ENCODE data around the gene FGL2. TPM values are rescaled to one million over a fixed set of nuclear protein-coding genes. Genes with fewer than 3 reads are reported as not detected.
"Not testable (repeated sequence)": the region's sequence is repeated elsewhere in the genome, so short reads cannot be mapped to it uniquely, and the experiment has no call there.

The FGL2 gene
- total and polyA plus RNA-seq, 5 donors from 2014 or later: 6.2 to 14.2 (median 10.3) TPM

DNA sequence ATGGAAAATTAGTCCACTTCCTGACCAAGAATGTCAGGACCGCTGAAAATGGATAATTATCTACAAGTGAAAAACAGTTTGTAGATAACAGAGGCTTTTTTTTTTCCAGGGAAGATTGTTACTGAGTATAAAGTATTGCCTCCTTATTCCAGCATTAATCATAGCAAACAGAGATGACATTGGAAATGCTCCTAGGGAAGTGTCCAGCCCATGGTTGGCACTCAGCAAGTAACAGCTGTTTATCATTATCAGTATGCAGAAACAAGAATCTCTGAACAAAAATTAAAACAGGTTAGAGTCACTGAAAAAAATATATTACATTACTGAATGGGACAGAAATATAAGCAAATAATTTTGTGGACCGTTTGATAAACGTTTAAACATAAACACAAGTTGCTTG is 14.6 kb downstream of the FGL2 start:
- H3K4me1 ChIP-seq (ENCODE audit: control insufficient read depth, insufficient read depth, low read length, poor library complexity, severe bottlenecking): no peaks in the 10 kb centered on the region
- no peaks in the 10 kb centered on the region for H3K27me3 ChIP-seq (ENCODE audit: control insufficient read depth, insufficient read depth, low read length)
- H3K4me3 ChIP-seq (ENCODE audit: low read depth, low read length): no peak overlapping the region
- Mint-ChIP-seq H3K36me3 (peaks cover 7% of the 10 kb centered on the region), H3K27ac (no peak overlapping the region), H3K4me3 (no peak overlapping the region), H3K27me3 (no peaks in the 10 kb centered on the region), H3K9me3 (peaks cover 0 to 8% (median 1%) of the 10 kb centered on the region in 7 donors), H3K4me1 (peaks cover 0 to 6% (median 0%) of the 10 kb centered on the region in 4 donors)
- ATAC-seq (ENCODE audit: low read depth in 2 of 2): no peak
- no peak overlapping the region for H3K27ac ChIP-seq (ENCODE audit: insufficient read depth, low read length, poor library complexity, severe bottlenecking)
- DNase-seq: no peak
- no peaks in the 10 kb centered on the region for H3K9me3 ChIP-seq (ENCODE audit: control insufficient read depth in 2 of 2, low read length in 2 of 2)
- H3K36me3 ChIP-seq (ENCODE audit: control insufficient read depth, insufficient read depth, low read length): no peaks in the 10 kb centered on the region

DNA sequence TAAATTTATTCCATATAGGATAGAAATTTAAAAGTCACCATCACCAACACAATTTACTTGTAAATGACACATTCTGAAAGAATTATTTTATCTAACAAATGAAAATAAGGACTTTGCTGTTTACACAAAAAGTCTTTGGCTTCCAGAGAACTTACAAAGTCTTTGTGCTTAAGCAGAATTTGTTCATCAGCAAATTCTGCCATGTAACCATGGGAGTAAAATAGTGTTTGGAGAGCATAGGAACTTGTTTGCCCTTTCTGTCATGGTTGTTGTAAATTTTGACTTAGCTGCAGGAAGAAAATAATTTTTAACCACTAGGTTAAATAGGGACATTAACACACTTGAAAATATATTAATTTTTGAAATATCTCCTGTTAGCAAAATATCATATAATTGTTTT is 15.2 kb downstream of the FGL2 start:
- no peak for ATAC-seq (ENCODE audit: low read depth in 2 of 2)

DNA sequence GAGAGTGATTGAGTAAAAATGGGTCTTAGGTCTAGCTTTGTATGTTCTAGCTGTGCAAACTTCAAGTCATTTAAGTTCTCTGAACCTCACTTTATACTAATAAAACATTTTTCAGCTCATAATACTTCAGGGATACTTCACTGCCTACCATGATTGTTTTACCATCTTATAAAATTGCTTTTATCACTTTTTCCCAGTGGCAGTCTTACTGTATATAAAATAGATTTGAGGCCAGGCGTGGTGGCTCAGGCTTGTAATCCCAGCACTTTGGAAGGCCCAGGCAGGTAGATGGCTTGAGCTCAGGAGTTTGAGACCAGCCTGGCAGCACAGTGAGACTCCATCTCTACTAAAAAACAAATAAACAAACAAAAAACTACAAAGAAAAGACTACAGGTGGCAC is 17.4 kb downstream of the FGL2 start:
- no peaks in the 10 kb centered on the region for H3K27me3 ChIP-seq (ENCODE audit: control insufficient read depth, insufficient read depth, low read length)
- Mint-ChIP-seq H3K27ac (no peak overlapping the region), H3K4me1 (no peaks in the 10 kb centered on the region), H3K27me3 (no peaks in the 10 kb centered on the region), H3K9me3 (peaks cover 0 to 8% (median 1%) of the 10 kb centered on the region in 7 donors), H3K4me3 (no peak overlapping the region), H3K36me3 (peaks cover 7% of the 10 kb centered on the region)
- DNase-seq (no peak), ATAC-seq (ENCODE audit: low read depth in 2 of 2) (no peak)
- H3K9me3 ChIP-seq (ENCODE audit: control insufficient read depth in 2 of 2, low read length in 2 of 2): no peaks in the 10 kb centered on the region
- H3K36me3 ChIP-seq (ENCODE audit: control insufficient read depth, insufficient read depth, low read length): no peaks in the 10 kb centered on the region
- no peaks in the 10 kb centered on the region for H3K4me1 ChIP-seq (ENCODE audit: control insufficient read depth, insufficient read depth, low read length, poor library complexity, severe bottlenecking)
- no peak overlapping the region for H3K27ac ChIP-seq (ENCODE audit: insufficient read depth, low read length, poor library complexity, severe bottlenecking)
- no peak overlapping the region for H3K4me3 ChIP-seq (ENCODE audit: low read depth, low read length)

More for the DNA sequence above, 15.2 kb downstream of the FGL2 start:
- no peaks in the 10 kb centered on the region for H3K27me3 Mint-ChIP-seq
- no peak for DNase-seq
- Histone ChIP-seq H3K4me1 (ENCODE audit: control insufficient read depth, insufficient read depth, low read length, poor library complexity, severe bottlenecking) (no peaks in the 10 kb centered on the region), H3K9me3 (ENCODE audit: control insufficient read depth in 2 of 2, low read length in 2 of 2) (no peaks in the 10 kb centered on the region), H3K27ac (ENCODE audit: insufficient read depth, low read length, poor library complexity, severe bottlenecking) (no peak overlapping the region), H3K36me3 (ENCODE audit: control insufficient read depth, insufficient read depth, low read length) (no peaks in the 10 kb centered on the region), H3K27me3 (ENCODE audit: control insufficient read depth, insufficient read depth, low read length) (no peaks in the 10 kb centered on the region), H3K4me3 (ENCODE audit: low read depth, low read length) (no peak overlapping the region)
- no peak overlapping the region for H3K27ac Mint-ChIP-seq
- H3K4me3 Mint-ChIP-seq: no peak overlapping the region
- peaks cover 7% of the 10 kb centered on the region for H3K36me3 Mint-ChIP-seq
- peaks cover 0 to 8% (median 1%) of the 10 kb centered on the region in 7 donors for H3K9me3 Mint-ChIP-seq
- H3K4me1 Mint-ChIP-seq: peaks cover 0 to 3% (median 0%) of the 10 kb centered on the region in 4 donors

DNA sequence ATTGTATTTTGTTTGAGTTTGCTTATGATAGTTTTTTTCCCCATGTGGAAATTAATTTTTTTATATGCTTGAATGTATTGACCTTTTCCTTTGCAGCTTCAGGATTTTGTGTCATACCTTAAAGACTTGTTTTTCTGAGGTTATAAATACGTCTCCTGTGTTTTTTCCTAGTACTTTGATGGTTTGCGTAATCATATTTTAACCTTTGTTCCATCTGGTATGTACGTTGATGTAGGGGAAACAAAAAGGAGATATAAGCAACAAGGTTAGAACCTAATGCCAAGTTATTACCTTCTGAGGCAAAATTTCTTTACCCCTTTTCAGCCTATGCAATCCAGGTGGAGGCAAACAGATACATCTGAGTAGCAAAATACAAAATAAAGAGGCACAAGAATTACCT is 17.9 kb downstream of the FGL2 start:
- no peak for ATAC-seq (ENCODE audit: low read depth in 2 of 2)
- Histone ChIP-seq H3K4me1 (ENCODE audit: control insufficient read depth, insufficient read depth, low read length, poor library complexity, severe bottlenecking) (no peaks in the 10 kb centered on the region), H3K27ac (ENCODE audit: insufficient read depth, low read length, poor library complexity, severe bottlenecking) (no peak overlapping the region), H3K27me3 (ENCODE audit: control insufficient read depth, insufficient read depth, low read length) (no peaks in the 10 kb centered on the region), H3K9me3 (ENCODE audit: control insufficient read depth in 2 of 2, low read length in 2 of 2) (no peaks in the 10 kb centered on the region), H3K4me3 (ENCODE audit: low read depth, low read length) (no peak overlapping the region), H3K36me3 (ENCODE audit: control insufficient read depth, insufficient read depth, low read length) (no peaks in the 10 kb centered on the region)
- no peak overlapping the region for H3K4me3 Mint-ChIP-seq
- H3K27ac Mint-ChIP-seq: no peak overlapping the region
- DNase-seq: no peak
- H3K36me3 Mint-ChIP-seq: peaks cover 7% of the 10 kb centered on the region
- no peaks in the 10 kb centered on the region for H3K27me3 Mint-ChIP-seq
- no peaks in the 10 kb centered on the region for H3K4me1 Mint-ChIP-seq
- peaks cover 0 to 8% (median 1%) of the 10 kb centered on the region in 7 donors for H3K9me3 Mint-ChIP-seq

DNA sequence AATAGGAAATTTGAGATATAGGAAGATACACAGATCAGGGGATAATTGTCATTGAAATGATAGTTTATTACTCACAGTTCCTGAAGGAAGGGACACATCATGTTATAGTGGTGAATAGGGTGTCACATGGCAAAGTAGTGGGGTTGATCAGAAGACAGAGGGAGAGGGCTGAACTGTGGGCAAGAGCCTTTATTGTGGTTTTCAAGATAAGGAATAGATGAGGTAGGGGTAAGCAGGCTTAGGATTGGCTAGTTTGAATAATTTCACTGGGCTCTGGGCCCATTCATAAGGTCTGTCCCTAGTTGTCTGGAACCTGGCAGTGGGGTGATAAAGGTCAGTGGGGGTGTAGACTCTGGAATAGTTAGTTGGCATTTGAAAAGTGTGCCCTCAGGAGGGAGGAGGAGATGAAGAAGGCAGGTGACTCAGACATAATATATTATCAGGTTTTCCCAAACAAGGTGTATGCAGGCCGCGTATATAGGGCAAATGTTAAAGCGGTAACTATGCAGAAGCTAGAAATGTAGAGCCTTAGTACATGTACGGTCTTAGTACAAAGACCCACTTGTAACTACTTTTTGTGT is 18.5 kb downstream of the FGL2 start:
- peaks cover 0 to 7% (median under 1%) of the 10 kb centered on the region in 7 donors for H3K9me3 Mint-ChIP-seq
- H3K4me3 Mint-ChIP-seq: no peak overlapping the region
- H3K27me3 Mint-ChIP-seq: no peaks in the 10 kb centered on the region
- no peaks in the 10 kb centered on the region for H3K27me3 ChIP-seq (ENCODE audit: control insufficient read depth, insufficient read depth, low read length)
- H3K36me3 ChIP-seq (ENCODE audit: control insufficient read depth, insufficient read depth, low read length): no peaks in the 10 kb centered on the region
- ATAC-seq (ENCODE audit: low read depth in 2 of 2) (no peak), DNase-seq (no peak)
- H3K27ac ChIP-seq (ENCODE audit: insufficient read depth, low read length, poor library complexity, severe bottlenecking): no peak overlapping the region
- H3K4me3 ChIP-seq (ENCODE audit: low read depth, low read length): no peak overlapping the region
- no peaks in the 10 kb centered on the region for H3K9me3 ChIP-seq (ENCODE audit: control insufficient read depth in 2 of 2, low read length in 2 of 2)
- no peaks in the 10 kb centered on the region for H3K4me1 Mint-ChIP-seq
- peaks cover 7% of the 10 kb centered on the region for H3K36me3 Mint-ChIP-seq
- H3K4me1 ChIP-seq (ENCODE audit: control insufficient read depth, insufficient read depth, low read length, poor library complexity, severe bottlenecking): no peaks in the 10 kb centered on the region
- H3K27ac Mint-ChIP-seq: no peak overlapping the region

DNA sequence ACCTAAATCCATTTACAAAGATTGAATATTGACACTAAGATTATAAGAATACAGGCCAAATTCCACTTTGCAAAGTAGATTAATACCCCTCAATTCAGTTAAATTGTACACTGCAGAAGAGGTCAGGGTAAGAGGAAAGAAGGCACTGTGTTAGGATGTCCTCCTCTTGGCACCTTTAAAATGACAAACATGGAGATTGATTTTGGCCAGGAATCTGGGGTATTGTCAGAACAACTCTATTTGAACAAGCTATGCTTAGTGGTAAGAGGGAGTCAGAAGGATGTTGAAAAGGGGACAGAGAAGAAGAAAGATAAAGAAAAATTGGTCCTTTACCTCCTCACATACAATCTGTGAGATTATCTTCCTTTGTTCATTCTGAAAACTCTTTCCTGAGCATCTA is 21.6 kb downstream of the FGL2 start:
- not testable (repeated sequence) for ATAC-seq (ENCODE audit: low read depth in 2 of 2); DNase-seq; H3K36me3 ChIP-seq (ENCODE audit: control insufficient read depth, insufficient read depth, low read length)

DNA sequence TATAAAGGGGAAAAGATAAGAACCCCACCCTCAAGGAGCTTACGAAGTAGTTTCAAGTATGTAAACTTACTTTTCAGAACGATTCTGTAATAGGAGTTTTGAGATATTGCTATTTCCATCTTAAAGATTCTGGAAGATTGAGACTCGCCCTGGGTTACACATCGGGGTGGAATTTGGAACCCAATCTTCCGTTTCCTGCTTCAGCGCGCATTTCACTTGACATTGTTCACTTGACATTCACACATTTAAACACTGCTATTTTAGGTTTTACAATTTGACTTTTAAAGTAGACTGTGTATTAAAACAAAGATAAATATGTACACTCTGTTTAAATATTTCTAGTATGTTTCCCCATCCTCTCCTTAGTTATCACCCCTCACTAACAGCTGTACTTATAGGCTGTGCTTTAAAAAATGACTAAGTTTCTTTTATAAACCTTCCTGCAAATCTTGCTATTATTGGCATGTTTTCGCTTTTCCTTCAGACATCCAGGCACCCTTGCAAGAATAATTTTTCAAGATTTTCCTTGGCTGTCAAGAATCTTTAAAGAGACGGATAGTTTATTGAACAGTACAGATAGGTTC is 22.2 kb downstream of the FGL2 start:
- H3K9me3 ChIP-seq (ENCODE audit: control insufficient read depth in 2 of 2, low read length in 2 of 2); H3K27me3 ChIP-seq (ENCODE audit: control insufficient read depth, insufficient read depth, low read length); H3K36me3 Mint-ChIP-seq; H3K27me3 Mint-ChIP-seq; H3K27ac Mint-ChIP-seq; ATAC-seq (ENCODE audit: low read depth in 2 of 2); H3K4me1 ChIP-seq (ENCODE audit: control insufficient read depth, insufficient read depth, low read length, poor library complexity, severe bottlenecking); H3K36me3 ChIP-seq (ENCODE audit: control insufficient read depth, insufficient read depth, low read length); H3K9me3 Mint-ChIP-seq; H3K4me1 Mint-ChIP-seq; H3K4me3 Mint-ChIP-seq; DNase-seq; H3K27ac ChIP-seq (ENCODE audit: insufficient read depth, low read length, poor library complexity, severe bottlenecking); H3K4me3 ChIP-seq (ENCODE audit: low read depth, low read length): not testable (repeated sequence)

More for the DNA sequence above, 21.6 kb downstream of the FGL2 start:
- H3K27ac ChIP-seq (ENCODE audit: insufficient read depth, low read length, poor library complexity, severe bottlenecking); H3K4me3 Mint-ChIP-seq; H3K4me3 ChIP-seq (ENCODE audit: low read depth, low read length); H3K27me3 ChIP-seq (ENCODE audit: control insufficient read depth, insufficient read depth, low read length); H3K27me3 Mint-ChIP-seq; H3K36me3 Mint-ChIP-seq; H3K9me3 Mint-ChIP-seq; H3K4me1 Mint-ChIP-seq; H3K9me3 ChIP-seq (ENCODE audit: control insufficient read depth in 2 of 2, low read length in 2 of 2); H3K4me1 ChIP-seq (ENCODE audit: control insufficient read depth, insufficient read depth, low read length, poor library complexity, severe bottlenecking); H3K27ac Mint-ChIP-seq: not testable (repeated sequence)

DNA sequence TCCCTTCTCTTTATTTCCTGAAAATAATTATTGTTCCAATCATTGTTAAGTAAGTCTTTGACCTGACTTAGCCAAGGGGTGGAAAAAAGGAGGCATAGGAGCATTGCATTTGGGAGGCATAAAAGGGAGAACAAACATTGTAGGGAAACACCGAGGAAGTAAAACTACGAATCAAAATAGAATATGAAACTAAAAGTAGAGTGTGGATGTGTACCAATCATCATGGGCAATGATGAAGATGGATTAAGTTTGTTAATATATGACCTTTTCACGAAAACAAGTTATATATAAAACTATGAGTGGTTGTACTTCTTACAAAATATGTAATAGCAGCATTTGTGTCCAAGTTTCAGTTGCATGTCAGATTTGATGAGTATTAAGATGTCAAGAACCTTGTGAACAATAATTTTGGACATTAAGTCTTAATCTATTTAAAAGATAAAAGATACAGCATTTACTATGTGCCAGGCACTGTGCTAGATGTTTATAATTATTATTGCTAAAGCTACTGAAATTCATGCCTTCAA is 24.3 kb downstream of the FGL2 start:
- not testable (repeated sequence) for DNase-seq, H3K9me3 Mint-ChIP-seq

More for the DNA sequence above, 24.3 kb downstream of the FGL2 start:
- H3K36me3 ChIP-seq (ENCODE audit: control insufficient read depth, insufficient read depth, low read length); H3K4me3 ChIP-seq (ENCODE audit: low read depth, low read length); H3K27me3 Mint-ChIP-seq; ATAC-seq (ENCODE audit: low read depth in 2 of 2); H3K27me3 ChIP-seq (ENCODE audit: control insufficient read depth, insufficient read depth, low read length); H3K4me3 Mint-ChIP-seq; H3K4me1 Mint-ChIP-seq; H3K9me3 ChIP-seq (ENCODE audit: control insufficient read depth in 2 of 2, low read length in 2 of 2); H3K27ac Mint-ChIP-seq; H3K27ac ChIP-seq (ENCODE audit: insufficient read depth, low read length, poor library complexity, severe bottlenecking); H3K36me3 Mint-ChIP-seq; H3K4me1 ChIP-seq (ENCODE audit: control insufficient read depth, insufficient read depth, low read length, poor library complexity, severe bottlenecking): not testable (repeated sequence)

Measured in CD4-positive, CD25-positive, alpha-beta regulatory T cell (primary cell).